Measurements from ENCODE around the gene RASA3. TPM values are rescaled to one million over a fixed set of nuclear protein-coding genes. Genes with fewer than 3 reads are reported as not detected.
A peak's percentile ranks its signal among the peaks of the same experiment; 100 is the strongest.

RASA3 gene
- total RNA-seq, 1 donor from 2014 or later: 29.9 TPM

GRCh38 chr13:113970810-113971470 is 161.5 kb downstream of the RASA3 start:
- H3K4me1 Mint-ChIP-seq (ENCODE audit: low read depth): peaks cover 5% of the 10 kb centered on the region
- DNase-seq (ENCODE audit: low spot score): peak; percentile 72
- no peaks in the 10 kb centered on the region for H3K9me3 Mint-ChIP-seq (ENCODE audit: low read depth)
- H3K27me3 Mint-ChIP-seq (ENCODE audit: low read depth): no peaks in the 10 kb centered on the region
- no peak overlapping the region for H3K4me3 Mint-ChIP-seq (ENCODE audit: unreplicated experiment)
- H3K36me3 Mint-ChIP-seq (ENCODE audit: low read depth): peaks cover 6% of the 10 kb centered on the region
- TF ChIP-seq, protein P1, sequence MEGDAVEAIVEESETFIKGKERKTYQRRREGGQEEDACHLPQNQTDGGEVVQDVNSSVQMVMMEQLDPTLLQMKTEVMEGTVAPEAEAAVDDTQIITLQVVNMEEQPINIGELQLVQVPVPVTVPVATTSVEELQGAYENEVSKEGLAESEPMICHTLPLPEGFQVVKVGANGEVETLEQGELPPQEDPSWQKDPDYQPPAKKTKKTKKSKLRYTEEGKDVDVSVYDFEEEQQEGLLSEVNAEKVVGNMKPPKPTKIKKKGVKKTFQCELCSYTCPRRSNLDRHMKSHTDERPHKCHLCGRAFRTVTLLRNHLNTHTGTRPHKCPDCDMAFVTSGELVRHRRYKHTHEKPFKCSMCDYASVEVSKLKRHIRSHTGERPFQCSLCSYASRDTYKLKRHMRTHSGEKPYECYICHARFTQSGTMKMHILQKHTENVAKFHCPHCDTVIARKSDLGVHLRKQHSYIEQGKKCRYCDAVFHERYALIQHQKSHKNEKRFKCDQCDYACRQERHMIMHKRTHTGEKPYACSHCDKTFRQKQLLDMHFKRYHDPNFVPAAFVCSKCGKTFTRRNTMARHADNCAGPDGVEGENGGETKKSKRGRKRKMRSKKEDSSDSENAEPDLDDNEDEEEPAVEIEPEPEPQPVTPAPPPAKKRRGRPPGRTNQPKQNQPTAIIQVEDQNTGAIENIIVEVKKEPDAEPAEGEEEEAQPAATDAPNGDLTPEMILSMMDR (IDR thresholded peaks at IDR 0.05): no peak
- H3K27ac Mint-ChIP-seq (ENCODE audit: unreplicated experiment): no peak overlapping the region

- peaks cover 5% of the 10 kb centered on the region for H3K4me1 Mint-ChIP-seq (ENCODE audit: low read depth)
- no peak overlapping the region for H3K27ac Mint-ChIP-seq (ENCODE audit: unreplicated experiment)
- no peak overlapping the region for H3K4me3 Mint-ChIP-seq (ENCODE audit: unreplicated experiment)
These were observed 162.3 kb downstream of the RASA3 start for GRCh38 chr13:113969973-113970611.

DNA sequence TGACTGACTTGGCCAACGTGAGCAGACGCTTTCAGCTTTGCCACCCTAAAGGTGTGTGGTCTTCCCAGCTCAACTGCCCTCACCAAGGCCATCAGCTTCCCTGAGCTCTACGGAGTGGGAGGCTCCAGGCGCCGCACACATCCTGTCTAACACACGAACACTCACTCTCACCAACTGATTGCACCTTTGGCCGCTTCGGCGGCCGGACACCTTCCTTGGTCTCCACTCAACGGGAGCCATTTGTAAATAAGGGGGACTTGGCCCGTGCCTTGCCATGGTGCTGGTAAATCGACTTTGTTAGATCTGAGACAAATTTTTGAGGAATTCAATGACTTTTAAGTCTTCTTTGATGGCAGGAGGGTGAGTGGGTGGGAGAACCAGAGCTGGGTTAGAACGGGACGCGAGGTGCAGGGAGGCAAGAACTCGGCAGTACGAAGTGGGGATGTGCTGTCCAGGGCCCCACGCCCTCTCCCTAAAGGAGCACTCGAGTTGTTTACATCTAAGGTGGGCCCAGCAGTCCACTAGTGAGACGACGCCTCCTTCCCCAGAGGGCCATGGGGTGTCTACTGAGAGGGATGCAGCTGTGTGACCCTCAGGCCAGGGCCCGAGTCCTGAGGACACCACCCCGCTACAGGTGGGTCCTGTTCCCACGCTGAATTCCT is 163.0 kb downstream of the RASA3 start:
- no peaks in the 10 kb centered on the region for H3K9me3 Mint-ChIP-seq (ENCODE audit: low read depth)
- H3K4me1 Mint-ChIP-seq (ENCODE audit: low read depth): peaks cover 5% of the 10 kb centered on the region
- TF ChIP-seq, protein P1 (IDR thresholded peaks at IDR 0.05): no peak
- no peaks in the 10 kb centered on the region for H3K27me3 Mint-ChIP-seq (ENCODE audit: low read depth)
- DNase-seq (ENCODE audit: low spot score): peak; percentile 53
- peaks cover 6% of the 10 kb centered on the region for H3K36me3 Mint-ChIP-seq (ENCODE audit: low read depth)
- H3K27ac Mint-ChIP-seq (ENCODE audit: unreplicated experiment): no peak overlapping the region
- no peak overlapping the region for H3K4me3 Mint-ChIP-seq (ENCODE audit: unreplicated experiment)

More at GRCh38 chr13:113969973-113970611, 162.3 kb downstream of the RASA3 start:
- H3K9me3 Mint-ChIP-seq (ENCODE audit: low read depth): no peaks in the 10 kb centered on the region
- no peaks in the 10 kb centered on the region for H3K27me3 Mint-ChIP-seq (ENCODE audit: low read depth)
- H3K36me3 Mint-ChIP-seq (ENCODE audit: low read depth): peaks cover 6% of the 10 kb centered on the region
- DNase-seq (ENCODE audit: low spot score): peak; percentile 82
- TF ChIP-seq, protein P1 (IDR thresholded peaks at IDR 0.05): no peak

GRCh38 chr13:113968463-113969310 is 163.7 kb downstream of the RASA3 start:
- peak; percentile 59 for DNase-seq (ENCODE audit: low spot score)
- TF ChIP-seq, protein P1 (IDR thresholded peaks at IDR 0.05): peak; percentile 31
- Mint-ChIP-seq H3K4me1 (ENCODE audit: low read depth) (peaks cover 5% of the 10 kb centered on the region), H3K36me3 (ENCODE audit: low read depth) (peaks cover 6% of the 10 kb centered on the region), H3K27me3 (ENCODE audit: low read depth) (no peaks in the 10 kb centered on the region), H3K9me3 (ENCODE audit: low read depth) (no peaks in the 10 kb centered on the region), H3K4me3 (ENCODE audit: unreplicated experiment) (no peak overlapping the region), H3K27ac (ENCODE audit: unreplicated experiment) (no peak overlapping the region)

Measured in chondrocyte (in vitro differentiated cells).